ENCODE measurements around the gene POR.
"Not testable (repeated sequence)": the region's sequence is repeated elsewhere in the genome, so short reads cannot be mapped to it uniquely, and the experiment has no call there.

POR gene

GRCh38 chr7:76029682-76030081, 114.7 kb downstream of the POR start:
- DNase-seq (ENCODE audit: low read depth), result not testable (repeated sequence)

GRCh38 chr7:76031964-76032363, 117.0 kb downstream of the POR start:
- DNase-seq (ENCODE audit: low read depth), result no peak
